Measurements from ENCODE around the gene ADD1. TPM values are rescaled to one million over a fixed set of nuclear protein-coding genes. Genes with fewer than 3 reads are reported as not detected.

The ADD1 gene
- total and polyA plus RNA-seq, 2 donors (not counting 1 experiment from before 2014, with no cell fraction given) = 164 to 171 TPM

GRCh38 chr4:2927696-2928075 lies 84.0 kb downstream of the ADD1 start:
- Histone ChIP-seq H3K4me3 (replicated peaks in 1 of 4; ENCODE audit: control extremely low read depth in 1 of 4, insufficient read depth in 1 of 4, low read depth in 3 of 4, low read length in 4 of 4) (no peak overlapping the region), H3K27ac (ENCODE audit: insufficient read depth, low read length) (no peak overlapping the region), H3K79me2 (ENCODE audit: control insufficient read depth, insufficient read depth, low read length) (peaks cover 3% of the 10 kb centered on the region), H3K9ac (ENCODE audit: insufficient read depth, low read length) (no peak overlapping the region), H3K4me2 (ENCODE audit: extremely low read depth, insufficient read depth, low read length) (no peak overlapping the region), H4K20me1 (ENCODE audit: control insufficient read depth, extremely low read depth, insufficient read depth, low read length) (no peaks in the 10 kb centered on the region), H3K27me3 (ENCODE audit: control insufficient read depth, insufficient read depth, low read length) (no peaks in the 10 kb centered on the region), H3K9me3 (ENCODE audit: control insufficient read depth, insufficient read depth, low read depth, low read length) (no peaks in the 10 kb centered on the region), H3K4me1 (ENCODE audit: control insufficient read depth, extremely low read depth, insufficient read depth, low read length) (peaks cover 3% of the 10 kb centered on the region), H2AFZ (ENCODE audit: low read length) (no peak overlapping the region), H3K36me3 (ENCODE audit: control insufficient read depth, insufficient read depth, low read length) (peaks cover 45% of the 10 kb centered on the region)
- TF ChIP-seq CTCF (conservative IDR thresholded peaks at IDR 0.05 in 1 of 2, IDR thresholded peaks at IDR 0.05 in 1 of 2; ENCODE audit: low read depth in 1 of 2, low read length in 2 of 2) (no peak), EZH2 (IDR thresholded peaks at IDR 0.05; ENCODE audit: low read length, missing control alignments) (no peak)
- no peak for DNase-seq (ENCODE audit: low read depth in 2 of 2)

GRCh38 chr4:2928242-2929176 lies 84.9 kb downstream of the ADD1 start:
- no peak overlapping the region for H3K27ac ChIP-seq (ENCODE audit: insufficient read depth, low read length)
- DNase-seq (ENCODE audit: low read depth in 2 of 2) = no peak

More at GRCh38 chr4:2928242-2929176, 84.9 kb downstream of the ADD1 start:
- Histone ChIP-seq H3K4me1 (ENCODE audit: control insufficient read depth, extremely low read depth, insufficient read depth, low read length) (peaks cover 4% of the 10 kb centered on the region), H3K36me3 (ENCODE audit: control insufficient read depth, insufficient read depth, low read length) (peaks cover 45% of the 10 kb centered on the region), H4K20me1 (ENCODE audit: control insufficient read depth, extremely low read depth, insufficient read depth, low read length) (no peaks in the 10 kb centered on the region), H3K27me3 (ENCODE audit: control insufficient read depth, insufficient read depth, low read length) (no peaks in the 10 kb centered on the region), H2AFZ (ENCODE audit: low read length) (no peak overlapping the region), H3K4me2 (ENCODE audit: extremely low read depth, insufficient read depth, low read length) (no peak overlapping the region), H3K9me3 (ENCODE audit: control insufficient read depth, insufficient read depth, low read depth, low read length) (no peaks in the 10 kb centered on the region), H3K9ac (ENCODE audit: insufficient read depth, low read length) (no peak overlapping the region), H3K79me2 (ENCODE audit: control insufficient read depth, insufficient read depth, low read length) (peaks cover 9% of the 10 kb centered on the region), H3K4me3 (replicated peaks in 1 of 4; ENCODE audit: control extremely low read depth in 1 of 4, insufficient read depth in 1 of 4, low read depth in 3 of 4, low read length in 4 of 4) (no peak overlapping the region)
- TF ChIP-seq CTCF (conservative IDR thresholded peaks at IDR 0.05 in 1 of 2, IDR thresholded peaks at IDR 0.05 in 1 of 2; ENCODE audit: low read depth in 1 of 2, low read length in 2 of 2) (no peak), EZH2 (IDR thresholded peaks at IDR 0.05; ENCODE audit: low read length, missing control alignments) (no peak)

All from fibroblast of lung (primary cell).